A549 (cell line): ENCODE data around the gene ABCB6. TPM values are rescaled to one million over a fixed set of nuclear protein-coding genes. Genes with fewer than 3 reads are reported as not detected.

Experiments
- ATAC-seq, 2 experiments: fragments of 200-7000 bp in 1 of 2; fragments of >200 bp in 1 of 2; cut with Nextera tagmentation in 1 of 2; cut with Tn5 transposase in 1 of 2; 3 replicates each; pipeline versions ENCODE4 v1.8.0 to v1.9.1; 2018 to 2020; ENCODE audit warnings: mild to moderate bottlenecking in 1 of 2, moderate library complexity in 1 of 2
- CTCF ChIA-PET: fragments of 300-600 bp; sonication (Branson Sonifier 250); formaldehyde crosslinking; extraction: SDS; loops from one replicate; lab custom pipeline; 2021; ENCODE audit warnings: antibody characterized with exemption, inconsistent platforms; lab: Yijun Ruan, JAX
- POLR2A ChIA-PET: fragments of 350-600 bp; formaldehyde crosslinking; extraction: SDS; loops from one replicate; lab custom pipeline; 2021; ENCODE audit warnings: antibody characterized with exemption, inconsistent platforms; lab: Yijun Ruan, JAX
- DNase-seq, 2 experiments: peaks; one replicate each; pipeline versions ENCODE4 v3.0.0 to v3.0.0-alpha.2; 2011 to 2016; ENCODE audit warnings: low read depth in 1 of 2, low spot score in 1 of 2
- FAIRE-seq: peaks from 2 replicates; lab custom pipeline; 2011; peaks lifted over from hg19 to GRCh38; lab: Jason Lieb, UNC
- H3K27ac ChIP-seq, 2 experiments: fragments of >200 bp; sonication (Bioruptor Twin); formaldehyde crosslinking; 3 replicates each; pipeline ENCODE4 v1.5.1; 2016 to 2017
- H3K4me1 ChIP-seq: fragments of >200 bp; sonication (Bioruptor Twin); formaldehyde crosslinking; 3 replicates; pipeline ENCODE4 v1.6.1; 2016
- H3K4me2 ChIP-seq: fragments of >200 bp; sonication (Bioruptor Twin); formaldehyde crosslinking; 3 replicates; pipeline ENCODE4 v1.6.1; 2016
- H3K4me3 ChIP-seq: fragments of >200 bp; sonication (Bioruptor Twin); formaldehyde crosslinking; 3 replicates; pipeline ENCODE4 v1.5.1; 2016
- H3K9me3 ChIP-seq: fragments of >200 bp; sonication (Bioruptor Twin); formaldehyde crosslinking; 3 replicates; pipeline ENCODE4 v1.6.1; 2016
- CBX2 ChIP-seq: fragments of 200-600 bp; sonication (generic); IDR thresholded peaks from 2 replicates; pipeline ENCODE4 v1.6.1; 2016; ENCODE audit warnings: low read depth, mild to moderate bottlenecking, borderline replicate concordance
- CEBPB ChIP-seq, 2 experiments: fragments of >200 bp in 1 of 2; sonication (Bioruptor Twin) in 1 of 2; formaldehyde crosslinking in 1 of 2; IDR thresholded peaks; 2 replicates each; pipeline ENCODE4 v1.6.1; 2012 to 2016
- CHD2 ChIP-seq: fragments of 150-350 bp; IDR thresholded peaks from 2 replicates; pipeline ENCODE4 v1.6.1; 2014; ENCODE audit warnings: low read length; ENCODE audit not compliant: partially characterized antibody
- CHD4 ChIP-seq: fragments of 200-600 bp; sonication (generic); IDR thresholded peaks from 2 replicates; pipeline ENCODE4 v1.6.1; 2016; ENCODE audit warnings: antibody characterized with exemption, mild to moderate bottlenecking, borderline replicate concordance
- EHMT2 ChIP-seq: fragments of 200-600 bp; sonication (generic); IDR thresholded peaks from 2 replicates; pipeline ENCODE4 v1.6.1; 2016; ENCODE audit warnings: antibody characterized with exemption, low read depth, mild to moderate bottlenecking, moderate library complexity
- ESRRA ChIP-seq: fragments of 150-350 bp; IDR thresholded peaks from 2 replicates; pipeline ENCODE4 v1.6.1; 2014; ENCODE audit warnings: mild to moderate bottlenecking, low read length, borderline replicate concordance
- FOSB ChIP-seq: fragments of 250-450 bp; sonication (Bioruptor Pico); IDR thresholded peaks from 2 replicates; pipeline ENCODE4 v1.5.0; 2020; ENCODE audit warnings: mild to moderate bottlenecking, moderate library complexity
- FOSL2 ChIP-seq, 2 experiments: fragments of 450-650 bp in 1 of 2; fragments of >200 bp in 1 of 2; sonication (Bioruptor Twin) in 1 of 2; formaldehyde crosslinking; IDR thresholded peaks; 2 replicates each; pipeline versions ENCODE4 v1.5.0 to v1.6.1; 2016 to 2020; ENCODE audit warnings: mild to moderate bottlenecking in 1 of 2, moderate library complexity in 1 of 2
- GATA3 ChIP-seq: IDR thresholded peaks from 2 replicates; pipeline ENCODE4 v1.6.1; 2012; ENCODE audit warnings: borderline replicate concordance
- HDAC2 ChIP-seq: fragments of 200-600 bp; sonication (generic); IDR thresholded peaks from 2 replicates; pipeline ENCODE4 v1.6.1; 2016
- HEYL ChIP-seq: fragments of 250-450 bp; sonication (Bioruptor Pico); IDR thresholded peaks from 2 replicates; pipeline ENCODE4 v1.8.0; 2021; ENCODE audit warnings: mild to moderate bottlenecking, moderate library complexity
- HOXB13 ChIP-seq: fragments of 250-450 bp; sonication (Bioruptor Pico); IDR thresholded peaks from 2 replicates; pipeline ENCODE4 v1.5.0; 2020; ENCODE audit warnings: low read depth, mild to moderate bottlenecking, moderate library complexity
- JUNB ChIP-seq: fragments of >200 bp; sonication (Bioruptor Twin); formaldehyde crosslinking; IDR thresholded peaks from 2 replicates; pipeline ENCODE4 v1.6.1; 2016
- KDM1A ChIP-seq: fragments of 200-600 bp; sonication (generic); IDR thresholded peaks from 2 replicates; pipeline ENCODE4 v1.6.1; 2016; ENCODE audit warnings: low read depth, mild to moderate bottlenecking
- NFE2L2 ChIP-seq: fragments of 150-350 bp; conservative IDR thresholded peaks from 2 replicates; pipeline ENCODE4 v1.6.1; 2014; ENCODE audit warnings: low read length
- NR3C1 ChIP-seq: fragments of >200 bp; sonication (Bioruptor Twin); formaldehyde crosslinking; IDR thresholded peaks from 3 replicates; pipeline ENCODE4 v1.6.1; 2017
- POLR2A ChIP-seq: IDR thresholded peaks from 2 replicates; pipeline ENCODE4 v1.6.1; 2012; ENCODE audit warnings: mild to moderate bottlenecking, low read length
- RARB ChIP-seq: fragments of 250-450 bp; sonication (Bioruptor Pico); IDR thresholded peaks from 2 replicates; pipeline ENCODE4 v1.8.0; 2021; ENCODE audit warnings: mild to moderate bottlenecking, moderate library complexity
- RCOR1 ChIP-seq: fragments of 150-350 bp; IDR thresholded peaks from 2 replicates; pipeline ENCODE4 v1.6.1; 2014; ENCODE audit warnings: antibody characterized with exemption, low read length, low read depth
- RNF2 ChIP-seq: fragments of 200-600 bp; sonication (generic); IDR thresholded peaks from 2 replicates; pipeline ENCODE4 v1.6.1; 2016; ENCODE audit warnings: low read depth, mild to moderate bottlenecking, antibody characterized with exemption, moderate library complexity, borderline replicate concordance
- SREBF2 ChIP-seq: fragments of 450-650 bp; IDR thresholded peaks from 2 replicates; pipeline ENCODE4 v1.6.1; 2014; ENCODE audit warnings: mild to moderate bottlenecking, moderate library complexity
- TFCP2L1 ChIP-seq: fragments of 250-450 bp; sonication (Bioruptor Pico); IDR thresholded peaks from 2 replicates; pipeline ENCODE4 v1.5.0; 2021; ENCODE audit warnings: mild to moderate bottlenecking
- TP53 ChIP-seq: fragments of 250-450 bp; sonication (Bioruptor Pico); IDR thresholded peaks from 2 replicates; pipeline ENCODE4 v1.5.0; 2021; ENCODE audit warnings: mild to moderate bottlenecking, moderate library complexity
- WGBS: methylation state at CpG from one replicate; pipeline ENCODE4 v1.1.6; 2017; ENCODE audit errors: missing lambda C conversion rate; 5-methylcytosine and 5-hydroxymethylcytosine counted together
- polyA plus RNA-seq, 4 experiments: library from polyadenylated mRNA; depleted of rRNA in 3 of 4; stranded (reverse); fragments of >200 nt; fragmentation: RNase III in 1 of 4; extraction: RNeasy Plus Mini Kit Qiagen cat#74134 plus additional on column Dnase treatment in 1 of 4; gene quantifications; 2 replicates in 3 of 4; 3 replicates in 1 of 4; pipeline ENCODE4 v1.2.3, GENCODE V29; 2011 to 2017
- TF ChIP-seq, protein P1 (sequence below): fragments of 200-600 bp; sonication (generic); IDR thresholded peaks from 2 replicates; pipeline ENCODE4 v1.6.1; 2016; ENCODE audit warnings: antibody characterized with exemption, mild to moderate bottlenecking, moderate library complexity
- TF ChIP-seq, protein P2 (sequence below): fragments of 150-350 bp; IDR thresholded peaks from 2 replicates; pipeline ENCODE4 v1.6.1; 2014; ENCODE audit warnings: low read depth, mild to moderate bottlenecking, low read length
- TF ChIP-seq, protein P3 (sequence below): fragments of 250-450 bp; sonication (Bioruptor Pico); IDR thresholded peaks from 2 replicates; pipeline ENCODE4 v1.5.0; 2020; ENCODE audit warnings: low read depth, mild to moderate bottlenecking, moderate library complexity
- TF ChIP-seq, protein P4 (sequence below): fragments of >200 bp; sonication (Bioruptor Twin); formaldehyde crosslinking; IDR thresholded peaks from 2 replicates; pipeline ENCODE4 v1.6.1; 2016
- TF ChIP-seq, protein P5 (sequence below): fragments of >200 bp; sonication (Bioruptor Twin); formaldehyde crosslinking; IDR thresholded peaks from 3 replicates; pipeline ENCODE4 v1.6.1; 2016

The ABCB6 gene
- polyA plus RNA-seq, 2 of the 4 experiments (the other 2 are of a cell fraction) = 51.3 to 62.5 TPM

DNA sequence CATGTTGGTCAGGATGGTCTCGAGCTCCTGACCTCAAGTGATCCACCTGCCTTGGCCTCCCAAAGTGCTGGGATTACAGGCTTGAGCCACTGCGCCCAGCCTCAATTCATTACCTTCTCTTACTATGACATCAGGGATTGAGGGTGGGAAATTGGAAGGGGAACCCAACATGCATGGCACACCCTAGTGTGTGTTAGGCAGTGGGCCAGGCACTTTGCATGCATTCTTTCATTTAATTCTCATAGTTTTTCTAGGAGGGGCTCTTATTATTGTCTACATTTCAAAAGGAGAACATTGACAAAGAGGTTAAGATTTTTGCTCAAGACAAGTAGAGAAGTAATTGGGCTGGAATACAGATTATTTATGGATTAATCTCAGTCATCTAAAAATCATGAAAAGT, 49.5 kb upstream of the ABCB6 start:
- FAIRE-seq (no peak), DNase-seq (no peak), ATAC-seq (no peak)
- WGBS = 89% methylated on average over 2 of the region's 2 CpGs
- POLR2A ChIA-PET = no interaction called here
- TF ChIP-seq FOSB (no peak), RNF2 (no peak), TP53 (CRISPR knock-in tag) (no peak), RCOR1 (no peak), EHMT2 (no peak), CEBPB (IDR thresholded peaks at IDR 0.05) (no peak), RARB (no peak), POLR2A (no peak), HEYL (CRISPR knock-in tag) (no peak), ESRRA (no peak), GATA3 (no peak), KDM1A (no peak), HOXB13 (CRISPR knock-in tag) (no peak), CHD4 (no peak), NFE2L2 (no peak)
- TF ChIP-seq, protein P1, sequence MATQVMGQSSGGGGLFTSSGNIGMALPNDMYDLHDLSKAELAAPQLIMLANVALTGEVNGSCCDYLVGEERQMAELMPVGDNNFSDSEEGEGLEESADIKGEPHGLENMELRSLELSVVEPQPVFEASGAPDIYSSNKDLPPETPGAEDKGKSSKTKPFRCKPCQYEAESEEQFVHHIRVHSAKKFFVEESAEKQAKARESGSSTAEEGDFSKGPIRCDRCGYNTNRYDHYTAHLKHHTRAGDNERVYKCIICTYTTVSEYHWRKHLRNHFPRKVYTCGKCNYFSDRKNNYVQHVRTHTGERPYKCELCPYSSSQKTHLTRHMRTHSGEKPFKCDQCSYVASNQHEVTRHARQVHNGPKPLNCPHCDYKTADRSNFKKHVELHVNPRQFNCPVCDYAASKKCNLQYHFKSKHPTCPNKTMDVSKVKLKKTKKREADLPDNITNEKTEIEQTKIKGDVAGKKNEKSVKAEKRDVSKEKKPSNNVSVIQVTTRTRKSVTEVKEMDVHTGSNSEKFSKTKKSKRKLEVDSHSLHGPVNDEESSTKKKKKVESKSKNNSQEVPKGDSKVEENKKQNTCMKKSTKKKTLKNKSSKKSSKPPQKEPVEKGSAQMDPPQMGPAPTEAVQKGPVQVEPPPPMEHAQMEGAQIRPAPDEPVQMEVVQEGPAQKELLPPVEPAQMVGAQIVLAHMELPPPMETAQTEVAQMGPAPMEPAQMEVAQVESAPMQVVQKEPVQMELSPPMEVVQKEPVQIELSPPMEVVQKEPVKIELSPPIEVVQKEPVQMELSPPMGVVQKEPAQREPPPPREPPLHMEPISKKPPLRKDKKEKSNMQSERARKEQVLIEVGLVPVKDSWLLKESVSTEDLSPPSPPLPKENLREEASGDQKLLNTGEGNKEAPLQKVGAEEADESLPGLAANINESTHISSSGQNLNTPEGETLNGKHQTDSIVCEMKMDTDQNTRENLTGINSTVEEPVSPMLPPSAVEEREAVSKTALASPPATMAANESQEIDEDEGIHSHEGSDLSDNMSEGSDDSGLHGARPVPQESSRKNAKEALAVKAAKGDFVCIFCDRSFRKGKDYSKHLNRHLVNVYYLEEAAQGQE = no peak
- TF ChIP-seq, protein P2, sequence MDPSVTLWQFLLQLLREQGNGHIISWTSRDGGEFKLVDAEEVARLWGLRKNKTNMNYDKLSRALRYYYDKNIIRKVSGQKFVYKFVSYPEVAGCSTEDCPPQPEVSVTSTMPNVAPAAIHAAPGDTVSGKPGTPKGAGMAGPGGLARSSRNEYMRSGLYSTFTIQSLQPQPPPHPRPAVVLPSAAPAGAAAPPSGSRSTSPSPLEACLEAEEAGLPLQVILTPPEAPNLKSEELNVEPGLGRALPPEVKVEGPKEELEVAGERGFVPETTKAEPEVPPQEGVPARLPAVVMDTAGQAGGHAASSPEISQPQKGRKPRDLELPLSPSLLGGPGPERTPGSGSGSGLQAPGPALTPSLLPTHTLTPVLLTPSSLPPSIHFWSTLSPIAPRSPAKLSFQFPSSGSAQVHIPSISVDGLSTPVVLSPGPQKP = no peak
- TF ChIP-seq, protein P3, sequence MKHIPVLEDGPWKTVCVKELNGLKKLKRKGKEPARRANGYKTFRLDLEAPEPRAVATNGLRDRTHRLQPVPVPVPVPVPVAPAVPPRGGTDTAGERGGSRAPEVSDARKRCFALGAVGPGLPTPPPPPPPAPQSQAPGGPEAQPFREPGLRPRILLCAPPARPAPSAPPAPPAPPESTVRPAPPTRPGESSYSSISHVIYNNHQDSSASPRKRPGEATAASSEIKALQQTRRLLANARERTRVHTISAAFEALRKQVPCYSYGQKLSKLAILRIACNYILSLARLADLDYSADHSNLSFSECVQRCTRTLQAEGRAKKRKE = no peak
- TF ChIP-seq, protein P4, sequence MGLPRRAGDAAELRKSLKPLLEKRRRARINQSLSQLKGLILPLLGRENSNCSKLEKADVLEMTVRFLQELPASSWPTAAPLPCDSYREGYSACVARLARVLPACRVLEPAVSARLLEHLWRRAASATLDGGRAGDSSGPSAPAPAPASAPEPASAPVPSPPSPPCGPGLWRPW = no peak
- CTCF ChIA-PET = interaction anchor here (1.4 to 4.6 kb wide), 3 partner anchors 14 to 27 kb away, joined by 3 to 24 read pairs (median 18); partner anchors contain the start of genes TUBA4A and TUBA4B
- Histone ChIP-seq H3K4me3 (no peak overlapping the region), H3K4me1 (peaks cover 33% of the 10 kb centered on the region), H3K27ac (0 out of 6 replicates have a peak overlapping the region, but pooled peaks of 1 of the 2 experiments have one; percentile 13), H3K4me2 (no peak overlapping the region), H3K9me3 (no peaks in the 10 kb centered on the region)

DNA sequence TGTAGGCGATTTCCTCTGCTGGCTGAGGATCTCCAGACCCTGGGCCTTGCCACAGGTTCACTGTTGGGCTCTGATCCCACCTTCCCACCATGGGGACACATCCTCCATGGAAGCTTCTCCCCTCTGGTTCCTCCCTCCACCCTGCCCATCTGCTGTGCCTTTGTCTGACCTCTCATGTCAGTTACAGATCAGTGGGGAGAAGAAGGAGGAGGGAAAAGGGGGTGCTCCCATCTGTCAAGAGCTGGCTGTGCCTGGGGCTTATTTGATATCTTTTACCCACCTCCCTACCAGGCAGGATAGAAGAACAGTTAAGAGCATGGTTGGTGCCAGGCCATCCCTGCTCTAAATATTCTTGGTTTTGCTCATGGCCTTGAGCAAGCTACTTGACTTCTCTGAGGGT, 48.1 kb upstream of the ABCB6 start:
- WGBS = 86% methylated on average over 1 of the region's 1 CpG
- CTCF ChIA-PET = interaction anchor here (1.0 to 4.6 kb wide), 5 partner anchors 9 to 31 kb away, joined by 3 to 20 read pairs (median 10); partner anchors contain the start of gene TUBA4A

More for the DNA sequence above, 48.1 kb upstream of the ABCB6 start:
- POLR2A ChIA-PET = no interaction called here
- H3K9me3 ChIP-seq = no peaks in the 10 kb centered on the region
- H3K4me2 ChIP-seq = no peak overlapping the region
- peaks cover 20% of the 10 kb centered on the region for H3K4me1 ChIP-seq
- peak in 1 of 2 experiments; percentile 10; a peak in 1 of 6 replicates for ATAC-seq
- H3K27ac ChIP-seq = peak overlapping the region in 1 of 2 experiments; percentile 50; a peak in 3 of 6 replicates
- FAIRE-seq = no peak
- no peak for TF ChIP-seq CHD2
- no peak for TF ChIP-seq SREBF2
- TF ChIP-seq NR3C1 = no peak
- TF ChIP-seq FOSL2 (IDR thresholded peaks at IDR 0.05) = no peak
- no peak for TF ChIP-seq FOSL2 (CRISPR knock-in tag; IDR thresholded peaks at IDR 0.05)
- no peak for TF ChIP-seq TFCP2L1 (CRISPR knock-in tag)
- TF ChIP-seq, protein P5, sequence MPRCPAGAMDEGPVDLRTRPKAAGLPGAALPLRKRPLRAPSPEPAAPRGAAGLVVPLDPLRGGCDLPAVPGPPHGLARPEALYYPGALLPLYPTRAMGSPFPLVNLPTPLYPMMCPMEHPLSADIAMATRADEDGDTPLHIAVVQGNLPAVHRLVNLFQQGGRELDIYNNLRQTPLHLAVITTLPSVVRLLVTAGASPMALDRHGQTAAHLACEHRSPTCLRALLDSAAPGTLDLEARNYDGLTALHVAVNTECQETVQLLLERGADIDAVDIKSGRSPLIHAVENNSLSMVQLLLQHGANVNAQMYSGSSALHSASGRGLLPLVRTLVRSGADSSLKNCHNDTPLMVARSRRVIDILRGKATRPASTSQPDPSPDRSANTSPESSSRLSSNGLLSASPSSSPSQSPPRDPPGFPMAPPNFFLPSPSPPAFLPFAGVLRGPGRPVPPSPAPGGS = no peak
- no peak for TF ChIP-seq HOXB13 (CRISPR knock-in tag)
- TF ChIP-seq, protein P3 = no peak
- TF ChIP-seq HDAC2 = no peak
- TF ChIP-seq RARB = no peak
- no peak for TF ChIP-seq HEYL (CRISPR knock-in tag)
- TF ChIP-seq JUNB = no peak
- TF ChIP-seq GATA3 = no peak
- TF ChIP-seq EHMT2 = no peak
- TF ChIP-seq CBX2 = no peak
- TF ChIP-seq CHD4 = no peak
- TF ChIP-seq, all 56 proteins: peak for 0
- H3K4me3 ChIP-seq = no peak overlapping the region
- no peak for DNase-seq
